CD4-positive, alpha-beta T cell treated with Interleukin-2 at 100 ng/mL for 4 hours (primary cell): ENCODE measurements around the gene PHETA2.

Experiments
- DNase-seq: peaks from one replicate; pipeline ENCODE4 v3.0.0-alpha.2; 2020; ENCODE audit warnings: low spot score

Gene PHETA2

GRCh38 chr22:42074132-42074811 is at the start of gene PHETA2:
TSS of gene PHETA2 (plus strand) at chr22:42074248. CDS start at chr22:42077294, 3,046 bp downstream.
- peak; percentile 50 for DNase-seq

- no peak for DNase-seq
Observed at GRCh38 chr22:42025421-42025820, 48.6 kb upstream of the PHETA2 start.

- DNase-seq: no peak
Observed at GRCh38 chr22:42026705-42027104, 47.3 kb upstream of the PHETA2 start.

- no peak for DNase-seq
Observed at GRCh38 chr22:42033263-42034181, 40.5 kb upstream of the PHETA2 start.

- DNase-seq: no peak
Observed at GRCh38 chr22:42035256-42035655, 38.8 kb upstream of the PHETA2 start.

- no peak for DNase-seq
Observed at GRCh38 chr22:42039271-42039670, 34.8 kb upstream of the PHETA2 start.

- DNase-seq: no peak
Observed at GRCh38 chr22:42041784-42042183, 32.3 kb upstream of the PHETA2 start.

- no peak for DNase-seq
Observed at GRCh38 chr22:42050641-42051180, 23.3 kb upstream of the PHETA2 start.

GRCh38 chr22:42052765-42053164 is 21.3 kb upstream of the PHETA2 start:
- DNase-seq: no peak

- no peak for DNase-seq
Observed at GRCh38 chr22:42056757-42057511, 17.1 kb upstream of the PHETA2 start.

- DNase-seq: no peak
Observed at GRCh38 chr22:42060489-42060888, 13.6 kb upstream of the PHETA2 start.

- no peak for DNase-seq
Observed at GRCh38 chr22:42061041-42061440, 13.0 kb upstream of the PHETA2 start.

GRCh38 chr22:42062506-42063170 is 11.4 kb upstream of the PHETA2 start:
- DNase-seq: no peak

GRCh38 chr22:42064629-42065028 is 9.4 kb upstream of the PHETA2 start:
- DNase-seq: no peak

- DNase-seq: no peak
Observed at GRCh38 chr22:42065438-42066125, 8.5 kb upstream of the PHETA2 start.

GRCh38 chr22:42066126-42066761 is 7.8 kb upstream of the PHETA2 start:
- DNase-seq: no peak

- DNase-seq: no peak
Observed at GRCh38 chr22:42066937-42067336, 7.1 kb upstream of the PHETA2 start.

- DNase-seq: no peak
Observed at GRCh38 chr22:42067671-42068251, 6.3 kb upstream of the PHETA2 start.

GRCh38 chr22:42068291-42068690 is 5.8 kb upstream of the PHETA2 start:
- no peak for DNase-seq
